Stimulated activated CD4-positive, alpha-beta T cell treated with anti-CD3 and anti-CD28 coated beads, Interleukin-4, amount 100 ng/mL, for 1 hour (primary cell): ENCODE measurements around the gene CMTM1.

Source experiments
- DNase-seq: peaks from one replicate; pipeline ENCODE4 v3.0.0-alpha.2; 2020

Gene CMTM1

DNA sequence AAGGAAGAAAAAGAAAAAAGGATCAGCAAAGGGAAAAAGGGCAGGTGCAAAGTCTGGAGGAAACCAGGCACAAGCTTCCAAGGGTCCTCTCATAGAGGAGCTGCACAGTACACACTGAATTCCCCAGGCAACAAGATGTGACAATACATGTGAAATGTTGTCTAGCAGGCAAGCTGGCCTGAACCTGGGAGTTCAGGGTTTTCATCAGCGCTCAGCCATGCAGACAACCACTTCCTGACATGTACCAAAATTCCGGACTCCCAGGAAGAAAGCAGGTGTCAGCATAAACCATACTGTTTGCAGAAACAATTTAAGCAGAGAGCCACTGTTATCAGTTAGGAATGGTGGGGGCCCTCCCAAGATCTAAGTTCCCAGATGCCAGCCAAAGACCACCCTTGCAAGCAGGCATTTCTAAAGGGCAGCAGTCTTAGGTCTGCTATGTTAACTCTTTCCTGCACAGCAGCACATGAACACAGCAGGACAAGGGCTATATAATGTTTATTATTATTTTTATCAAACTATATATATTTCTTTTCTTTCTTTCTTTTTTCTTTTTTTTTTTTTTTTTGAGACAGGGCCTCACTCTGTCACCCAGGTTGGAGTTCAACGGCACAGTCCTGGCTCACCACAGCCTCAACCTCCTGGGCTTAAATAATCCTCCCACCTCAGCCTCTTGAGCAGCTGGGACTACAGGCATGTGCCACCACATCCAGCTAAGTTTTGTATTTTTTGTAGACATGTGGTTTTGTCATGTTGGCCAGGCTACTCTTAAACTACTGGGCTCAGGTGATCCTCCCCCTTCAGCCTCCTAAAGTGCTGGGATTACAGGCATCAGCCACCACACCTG lies 26.4 kb upstream of the CMTM1 start:
- DNase-seq: no peak

DNA sequence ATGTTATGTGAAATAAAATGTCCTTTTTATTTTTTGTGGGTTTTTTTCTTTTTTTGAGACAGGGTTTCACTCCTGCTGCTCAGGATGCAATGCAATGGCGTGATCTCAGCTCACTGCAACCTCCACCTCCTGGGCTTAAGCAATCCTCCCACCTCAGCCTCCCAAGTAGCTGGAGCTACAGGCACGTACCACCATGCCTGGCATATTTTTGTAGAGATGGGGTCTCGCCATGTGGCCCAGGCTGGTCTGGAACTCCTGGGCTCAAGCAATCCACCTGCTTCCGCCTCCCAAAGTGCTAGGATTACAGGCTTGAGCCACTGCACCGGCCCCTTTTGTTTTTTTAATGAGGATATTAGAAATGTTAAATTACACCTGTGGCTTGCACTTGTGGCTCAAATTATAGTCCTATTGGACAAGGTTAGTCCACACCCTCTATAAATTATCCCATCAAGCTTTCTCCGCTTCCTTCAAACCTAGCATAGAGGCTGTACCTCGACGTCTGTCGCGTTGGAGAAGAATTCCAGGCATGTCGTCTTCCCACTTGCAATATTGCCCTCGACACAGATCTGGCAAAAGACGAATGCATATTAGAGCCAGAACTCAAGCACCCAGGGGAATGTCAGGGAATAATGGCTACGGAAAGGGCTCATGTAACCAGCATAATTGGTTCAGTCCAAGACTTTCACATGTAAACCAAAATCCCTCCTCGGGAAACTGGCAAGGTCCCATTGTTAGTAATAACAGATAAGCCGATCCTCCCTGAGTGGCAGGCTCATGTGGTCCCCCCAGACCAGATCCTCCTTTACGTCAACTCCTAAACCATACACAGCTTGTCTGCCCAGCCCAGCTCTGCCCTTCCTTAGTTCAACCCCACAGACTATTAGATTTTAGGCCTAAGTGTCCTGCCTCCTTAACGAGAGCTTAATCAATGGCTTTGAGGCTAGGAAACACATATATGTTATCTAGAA lies 24.6 kb upstream of the CMTM1 start:
- DNase-seq: no peak

DNA sequence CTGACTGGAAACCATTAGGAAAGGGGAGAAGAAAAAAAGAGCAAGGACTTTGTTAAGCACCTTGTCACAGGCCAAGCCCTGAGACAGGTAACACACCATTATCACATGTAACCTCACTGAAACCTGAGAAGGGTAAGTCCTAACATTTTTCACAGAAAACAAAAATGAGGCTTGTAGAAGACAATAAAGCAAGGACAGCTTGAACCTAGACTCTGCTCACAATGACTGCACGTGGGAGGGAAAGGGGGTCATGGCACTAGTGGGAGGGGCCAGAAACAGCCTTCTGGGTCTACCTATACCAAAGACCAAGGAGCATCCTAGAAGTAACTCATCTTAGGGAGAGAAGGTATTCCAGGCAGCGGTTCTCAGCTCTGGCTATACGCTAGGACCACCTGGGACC lies 23.8 kb upstream of the CMTM1 start:
- DNase-seq: no peak

DNA sequence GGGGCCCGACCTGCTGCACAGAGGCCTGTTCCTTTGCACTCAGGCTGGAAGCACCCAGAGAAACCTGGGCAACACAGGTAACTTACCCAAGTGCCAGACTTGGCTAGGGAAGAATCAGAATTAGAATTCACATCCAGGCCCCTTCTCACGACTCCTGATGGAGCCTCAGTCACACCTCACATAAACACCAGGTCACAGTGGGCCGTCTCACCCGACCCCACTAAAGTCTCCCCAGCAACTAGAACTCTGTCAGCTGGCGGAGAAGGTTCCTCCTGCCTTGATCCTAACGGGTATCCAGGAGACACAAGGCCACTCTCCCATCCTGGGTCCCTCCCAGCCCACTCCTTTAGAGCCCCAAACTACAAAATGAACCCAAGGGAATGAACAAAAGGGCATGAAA lies 22.7 kb upstream of the CMTM1 start:
- no peak for DNase-seq

DNA sequence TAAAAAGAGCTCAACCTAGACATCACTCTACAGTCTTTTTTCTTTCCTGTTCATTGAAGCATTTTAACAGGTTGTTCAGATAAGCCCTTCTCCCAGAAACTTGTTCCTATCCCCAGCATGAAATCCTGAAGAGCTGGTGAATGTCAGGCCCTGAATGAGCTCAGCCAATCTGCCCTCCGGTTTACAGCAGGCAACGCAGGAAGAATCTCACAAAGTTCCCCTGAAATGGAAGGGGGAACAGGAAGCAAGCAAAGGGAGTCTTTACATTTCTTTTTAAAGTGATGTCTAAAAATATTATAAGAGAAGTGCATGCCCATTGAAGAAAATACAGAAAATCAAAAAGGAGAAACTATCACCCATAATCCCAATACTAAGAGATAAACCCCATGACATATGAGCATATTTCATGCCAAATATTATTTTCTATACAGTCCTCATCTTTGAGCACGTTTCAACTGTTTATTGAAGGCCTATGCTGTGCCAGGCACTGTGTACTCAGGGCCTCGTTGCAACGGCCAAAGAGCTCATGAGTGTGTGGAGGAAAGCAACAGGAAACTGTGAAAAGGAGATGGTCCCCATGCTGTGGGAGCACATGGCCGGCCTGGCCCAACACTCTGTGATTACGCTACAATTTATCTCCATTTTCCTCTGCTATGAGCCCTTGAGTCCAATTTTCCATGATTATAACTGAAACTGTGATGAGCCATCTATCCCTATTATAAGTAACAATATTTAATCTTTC lies 22.1 kb upstream of the CMTM1 start:
- no peak for DNase-seq

DNA sequence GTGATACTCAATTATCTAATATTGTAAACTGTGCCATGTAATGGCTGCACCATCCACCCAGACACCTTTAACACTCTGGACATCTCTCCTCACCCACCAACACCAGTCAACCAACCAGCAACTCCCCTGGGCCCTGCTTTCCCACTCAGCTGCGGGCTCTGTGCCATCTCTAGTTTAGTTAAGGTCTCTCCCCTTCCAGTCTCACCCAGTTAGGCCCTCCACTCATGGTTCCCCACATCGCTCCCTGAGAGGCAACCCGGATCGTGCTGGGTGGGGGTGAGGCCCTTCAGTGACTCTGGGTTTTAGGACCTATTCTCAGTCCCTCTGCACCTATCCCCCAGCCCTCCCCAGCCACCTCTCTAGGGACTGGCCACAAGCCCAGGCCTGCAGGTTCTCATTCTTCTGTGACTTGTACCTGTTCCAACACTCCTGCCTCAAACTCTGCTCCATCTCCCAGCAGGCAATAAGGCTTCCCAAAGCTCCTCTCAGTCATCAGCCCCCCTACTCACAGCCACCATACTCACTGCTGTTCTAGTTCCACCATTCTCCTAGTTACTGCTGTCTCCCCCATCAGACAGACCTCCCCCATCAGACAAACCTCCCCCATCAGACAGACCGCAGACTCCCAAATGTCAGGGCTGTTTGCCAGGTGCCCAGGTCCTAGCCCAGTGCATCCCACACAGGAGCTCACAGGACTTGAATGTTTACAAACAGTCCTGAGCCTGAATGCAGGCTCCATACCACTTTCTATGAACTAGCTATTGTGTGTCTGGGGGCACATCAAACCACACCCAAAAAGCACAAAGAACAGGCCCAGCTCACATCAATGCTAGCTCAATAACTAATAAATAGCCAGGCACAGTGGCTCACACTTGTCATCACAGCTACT lies 18.9 kb upstream of the CMTM1 start:
- no peak for DNase-seq

DNA sequence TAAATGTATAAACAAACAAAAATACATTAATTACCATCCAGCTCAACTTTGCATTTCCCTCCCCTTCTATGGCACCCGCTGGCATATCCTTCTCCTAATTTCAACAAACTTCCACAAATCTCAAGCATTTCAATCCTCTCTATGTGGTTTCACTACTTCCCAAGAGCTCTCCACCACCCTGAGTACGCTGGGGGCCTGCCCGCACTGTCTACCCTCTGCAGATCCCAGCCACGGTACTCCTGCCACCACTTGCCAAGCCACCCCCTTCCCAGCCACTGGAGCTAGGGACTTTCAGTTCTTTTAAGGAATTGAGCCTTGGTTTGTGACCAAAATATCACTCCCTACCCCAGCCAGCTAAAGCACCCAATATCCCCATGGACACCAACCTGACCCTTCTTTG lies 18.2 kb upstream of the CMTM1 start:
- no peak for DNase-seq

DNA sequence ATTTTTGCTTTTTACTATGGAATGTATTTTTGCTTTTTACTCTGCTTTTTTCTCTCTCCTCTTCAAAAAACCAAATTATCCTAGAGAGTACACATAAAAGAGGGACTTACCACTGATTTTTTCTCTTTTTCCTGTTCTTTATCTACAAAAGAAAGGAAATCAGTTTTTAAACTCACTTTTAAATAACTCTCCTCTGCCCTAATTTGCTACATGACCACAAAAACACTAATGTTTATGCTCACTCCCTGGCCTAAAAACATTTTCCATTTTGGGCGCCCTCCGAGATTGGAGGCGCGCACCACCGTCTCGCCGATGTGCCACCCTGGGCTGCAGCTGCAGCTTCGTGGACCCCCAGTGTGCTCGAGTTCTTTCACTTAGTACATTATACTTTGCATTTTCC lies 17.4 kb upstream of the CMTM1 start:
- no peak for DNase-seq

DNA sequence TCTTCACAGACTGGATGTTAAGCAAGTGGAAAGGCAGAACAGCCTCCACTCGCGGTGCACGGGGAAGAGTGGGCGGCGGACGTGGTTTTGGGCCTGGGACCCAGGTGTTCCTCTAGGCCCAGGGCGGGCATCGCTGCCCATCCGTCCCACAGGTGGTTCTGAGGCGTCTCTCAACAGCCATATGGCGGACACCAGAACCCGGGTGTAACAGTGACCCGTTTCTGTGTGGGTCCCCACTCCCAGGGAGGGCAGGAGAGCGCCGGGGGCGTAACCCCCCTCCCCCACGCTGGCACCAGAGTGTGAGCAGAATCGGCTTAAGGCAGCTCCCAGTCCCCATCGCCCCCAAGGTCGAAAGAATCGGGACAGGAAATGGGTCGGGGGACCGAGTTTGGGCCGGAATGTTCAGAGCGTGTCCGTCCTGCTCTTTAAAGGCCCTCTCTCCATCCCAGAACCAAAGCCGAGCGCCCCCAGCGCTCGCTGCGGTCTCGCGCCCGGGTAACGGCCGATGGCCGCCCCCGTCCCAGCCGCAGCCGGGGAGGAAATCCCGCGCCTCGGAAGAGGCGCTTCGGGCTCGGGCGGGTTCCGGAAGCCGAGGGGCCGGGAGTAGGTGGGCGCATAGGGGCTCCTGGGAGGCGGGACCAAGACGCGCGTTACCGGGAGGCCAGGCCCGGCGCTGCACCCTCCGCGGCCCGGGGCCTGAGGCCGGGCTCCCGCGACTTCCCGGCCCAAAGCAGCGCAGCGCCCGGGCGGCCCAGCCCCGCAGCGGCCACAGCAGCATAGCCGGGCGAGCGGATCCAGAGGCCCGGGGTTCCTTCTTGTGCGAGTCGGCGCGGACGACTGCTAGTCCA lies 16.7 kb upstream of the CMTM1 start, which contains the start of gene TK2:
TK2 (minus strand) TSS at position 839 of the 848 bp plus-strand sequence; CDS start at position 778, 61 bp downstream.
- peak; percentile 73 for DNase-seq

DNA sequence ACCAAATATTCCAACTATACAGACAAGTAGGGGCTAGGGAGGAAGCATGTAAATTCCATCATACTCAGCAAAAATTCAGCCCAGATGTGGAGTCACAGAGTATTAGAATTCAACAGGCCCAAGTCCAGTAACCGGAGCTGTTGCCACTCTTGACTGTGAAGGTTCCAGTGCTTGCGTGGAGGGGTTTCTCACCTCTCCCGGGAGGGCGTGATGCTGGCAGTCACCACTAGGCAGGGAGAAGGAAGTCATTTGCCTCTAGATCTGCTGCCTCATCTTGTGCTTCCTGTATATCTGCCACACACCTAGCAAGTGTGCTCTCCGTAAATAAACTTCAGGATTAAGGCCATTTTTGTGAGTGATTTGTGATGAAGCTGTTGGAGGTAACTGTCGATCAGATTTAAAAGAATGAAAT lies 14.9 kb upstream of the CMTM1 start:
- DNase-seq: peak; percentile 53

DNA sequence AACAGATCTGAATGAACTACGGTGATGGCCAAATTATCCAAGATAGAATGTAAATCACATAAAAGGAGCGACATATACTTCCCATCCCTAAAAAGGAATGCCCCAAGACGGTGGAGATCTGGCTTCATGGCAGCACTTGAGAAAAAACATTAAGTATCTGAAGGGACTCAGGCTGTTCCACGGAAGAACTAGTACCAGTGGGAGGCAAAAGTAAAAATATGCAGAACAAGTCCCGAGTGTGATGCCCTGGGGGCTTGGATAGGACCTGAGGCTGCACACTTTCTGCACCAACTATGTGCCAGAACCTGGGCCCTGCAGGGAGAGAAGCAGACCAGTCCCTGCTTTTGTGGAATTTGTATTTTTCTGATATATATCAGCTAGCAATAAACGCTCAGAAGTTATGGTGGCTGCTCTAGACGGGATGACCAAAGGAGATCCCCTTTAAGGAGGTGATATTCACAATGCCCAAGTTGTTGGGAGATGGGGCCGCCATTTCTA lies 14.4 kb upstream of the CMTM1 start:
- DNase-seq: peak; percentile 10

DNA sequence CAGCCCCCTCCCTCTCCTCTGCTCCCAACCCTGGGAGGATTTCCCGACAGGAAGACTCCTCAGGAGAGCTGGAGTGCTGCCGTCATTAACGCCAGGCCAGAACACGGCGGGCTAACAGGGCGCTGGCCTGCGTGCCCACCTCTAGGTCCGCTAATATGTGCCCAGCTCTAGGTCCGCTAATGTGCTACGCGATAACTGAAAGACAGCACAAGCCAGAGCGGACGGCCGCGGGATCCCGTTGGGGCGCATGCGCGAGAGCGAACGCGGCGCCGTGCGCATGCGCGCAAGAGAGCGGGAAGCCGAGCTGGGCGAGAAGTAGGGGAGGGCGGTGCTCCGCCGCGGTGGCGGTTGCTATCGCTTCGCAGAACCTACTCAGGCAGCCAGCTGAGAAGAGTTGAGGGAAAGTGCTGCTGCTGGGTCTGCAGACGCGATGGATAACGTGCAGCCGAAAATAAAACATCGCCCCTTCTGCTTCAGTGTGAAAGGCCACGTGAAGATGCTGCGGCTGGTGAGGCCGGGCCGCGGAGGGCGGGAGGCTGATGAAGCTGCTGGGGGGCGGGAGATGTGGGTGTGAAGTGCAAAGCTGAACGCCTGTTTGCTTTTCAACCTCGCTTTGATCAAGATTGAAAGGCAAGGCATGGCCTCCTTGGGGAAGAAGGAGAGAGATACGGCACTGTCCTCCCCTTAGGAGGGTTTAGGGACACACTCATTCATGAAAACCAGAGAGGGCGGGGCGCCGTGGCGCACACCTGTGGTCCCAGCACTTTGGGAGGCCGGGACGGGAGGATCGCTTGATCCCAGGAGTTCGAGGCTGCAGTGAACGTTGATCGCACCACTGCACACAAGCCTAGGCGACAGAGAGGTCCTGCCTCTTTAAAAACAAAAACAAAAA lies 13.7 kb upstream of the CMTM1 start, which contains the start of gene CKLF:
CKLF (plus strand) TSS at position 291 of the 892 bp plus-strand sequence; CDS start at position 431, 140 bp downstream.
- DNase-seq: peak; percentile 88

DNA sequence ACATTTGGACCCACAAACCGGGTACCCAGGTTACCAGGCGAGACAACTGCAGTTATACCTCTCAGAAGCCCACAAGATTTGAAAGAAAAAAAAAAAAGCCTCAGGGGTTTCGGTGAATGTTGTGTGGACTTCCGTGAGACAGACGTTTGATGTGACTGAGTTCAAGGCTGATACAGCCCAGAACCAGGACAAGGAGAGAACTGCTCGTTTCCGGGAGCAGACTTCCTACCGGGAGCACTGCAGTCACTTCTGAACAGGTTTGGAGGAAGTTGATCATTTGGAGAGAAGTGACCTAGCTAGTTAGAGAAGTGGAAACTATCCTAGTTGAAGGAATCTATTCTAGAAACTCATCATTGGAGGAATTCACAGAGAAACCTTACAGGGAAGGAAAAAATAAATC lies 13.0 kb upstream of the CMTM1 start:
- no peak for DNase-seq

DNA sequence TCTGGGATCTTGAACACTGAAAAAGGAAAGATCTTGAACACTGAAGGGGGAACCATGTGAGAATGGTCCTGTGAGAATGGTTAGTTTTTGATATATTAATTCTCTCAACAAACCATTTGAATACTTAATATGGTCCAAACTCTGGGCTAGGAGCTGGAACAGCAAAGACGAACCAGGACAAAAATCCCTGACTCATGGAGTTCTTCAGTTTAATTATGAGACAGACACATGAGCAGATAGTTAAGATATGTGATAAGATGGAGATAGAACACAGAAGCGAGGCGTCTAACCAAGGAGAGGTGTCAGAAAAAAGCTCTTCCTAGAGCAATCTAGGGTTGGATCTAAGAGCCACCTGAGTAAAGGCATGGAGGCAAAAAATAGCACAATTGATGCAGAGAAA lies 12.2 kb upstream of the CMTM1 start:
- DNase-seq: no peak

DNA sequence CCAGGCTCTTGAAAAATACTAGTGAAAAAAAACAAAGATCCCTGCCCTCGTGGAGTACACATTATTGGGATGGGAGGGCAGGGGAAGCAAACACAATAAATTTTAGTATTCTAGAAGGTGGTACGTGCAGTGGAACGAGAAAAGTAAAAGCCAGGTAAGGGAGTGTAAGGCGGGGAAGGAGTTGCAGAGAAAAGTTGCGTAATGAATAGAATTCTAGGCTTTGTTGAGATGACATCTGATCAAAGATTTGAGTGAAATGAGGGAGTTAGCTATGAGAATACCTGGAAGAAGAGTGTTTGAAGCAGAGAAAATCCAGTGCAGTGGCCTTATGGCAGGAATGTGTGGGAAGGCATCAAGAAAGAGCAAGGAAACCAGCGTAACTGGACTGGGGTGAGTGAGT lies 11.7 kb upstream of the CMTM1 start:
- no peak for DNase-seq

DNA sequence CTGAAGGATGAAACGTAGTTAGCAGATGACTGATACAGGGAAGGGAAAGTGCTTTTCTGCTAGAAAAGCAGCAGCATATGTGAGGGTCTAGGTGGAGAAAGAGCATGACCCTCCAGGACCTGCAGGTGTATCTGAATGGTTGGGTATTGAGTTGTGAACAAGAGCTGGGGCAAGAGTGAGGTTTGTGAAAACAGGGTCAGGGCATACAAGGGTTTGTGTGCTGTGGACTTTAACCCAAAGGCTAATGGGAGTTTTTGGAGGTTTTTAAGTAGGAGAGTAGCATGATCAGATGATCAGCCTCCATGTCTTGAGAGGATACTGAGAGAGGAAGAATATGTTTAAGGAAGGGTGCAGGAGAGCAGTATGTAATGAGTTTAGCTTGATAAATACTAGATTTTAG lies 6.1 kb upstream of the CMTM1 start:
- no peak for DNase-seq

DNA sequence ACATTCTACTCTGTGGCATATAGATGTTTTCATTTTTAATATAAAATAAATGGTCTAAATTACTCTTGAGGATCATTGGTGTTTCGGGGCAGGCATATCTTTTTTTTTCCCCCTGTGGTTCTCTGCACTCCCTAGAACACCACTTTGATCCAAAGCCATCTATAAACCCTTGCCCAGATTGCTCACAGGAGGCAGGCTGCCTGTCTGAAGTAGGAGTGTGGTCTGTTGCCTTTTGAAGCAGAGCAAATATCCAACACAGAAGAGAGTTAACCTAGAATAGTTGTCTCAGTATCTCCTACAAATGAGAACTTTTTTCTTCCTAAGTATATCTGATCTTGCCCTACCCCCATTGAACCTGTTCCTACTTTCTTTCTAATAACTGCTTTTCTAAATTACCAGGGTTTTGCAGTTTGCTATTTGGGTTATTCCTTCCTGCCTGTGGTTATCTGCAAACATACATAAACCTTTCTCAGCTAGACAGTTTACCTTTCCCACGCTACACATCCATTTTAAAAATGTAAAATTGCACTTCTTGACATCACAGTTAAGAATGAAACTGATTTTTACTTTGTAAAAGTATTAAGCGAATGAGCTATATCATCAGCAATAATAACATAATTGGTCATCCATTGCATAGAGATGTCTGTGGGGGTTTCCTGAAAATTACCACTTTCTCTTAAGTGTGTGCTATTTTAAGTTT lies 4.7 kb upstream of the CMTM1 start:
- DNase-seq: no peak

DNA sequence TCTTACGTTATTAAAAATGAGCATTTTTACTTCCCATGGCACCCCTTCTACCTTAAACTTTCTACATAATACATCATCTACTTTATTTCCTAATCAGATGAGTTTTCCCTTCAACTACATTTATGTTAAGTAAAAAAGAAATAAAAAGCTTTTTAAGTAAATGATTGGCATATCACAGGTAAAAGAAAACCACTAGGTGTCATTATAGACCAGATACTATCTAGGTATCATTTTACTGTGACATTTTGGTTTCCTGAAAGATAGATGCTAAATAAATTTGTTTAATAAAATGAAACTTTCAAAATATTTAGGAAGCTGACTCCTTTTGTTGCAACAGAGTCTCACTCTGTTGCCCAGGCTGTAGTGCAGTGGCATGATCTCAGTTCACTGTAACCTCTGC lies 3.8 kb upstream of the CMTM1 start:
- DNase-seq: no peak

DNA sequence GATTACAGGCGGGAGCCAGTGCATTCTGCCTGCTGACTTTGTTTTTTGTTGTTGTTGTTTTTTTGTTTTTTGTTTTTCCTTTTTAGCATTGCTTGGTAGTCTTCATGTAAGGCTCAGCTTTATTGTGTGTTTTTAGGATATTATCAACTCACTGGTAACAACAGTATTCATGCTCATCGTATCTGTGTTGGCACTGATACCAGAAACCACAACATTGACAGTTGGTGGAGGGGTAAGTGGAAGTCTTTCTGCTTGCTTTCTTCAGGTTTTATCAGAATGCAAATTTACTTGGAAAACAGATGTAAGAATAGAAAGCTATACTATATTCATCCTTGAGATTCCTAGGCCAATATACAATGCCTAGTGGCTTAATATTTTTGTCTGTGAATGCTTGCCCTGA lies 3.3 kb upstream of the CMTM1 start:
- DNase-seq: no peak
